ENCODE results near the gene H3-3A. TPM values are rescaled to one million over a fixed set of nuclear protein-coding genes. Genes with fewer than 3 reads are reported as not detected.

The H3-3A gene
- polyA plus RNA-seq, 1 of the 3 experiments (the other 2 are of a cell fraction): 315 TPM

DNA sequence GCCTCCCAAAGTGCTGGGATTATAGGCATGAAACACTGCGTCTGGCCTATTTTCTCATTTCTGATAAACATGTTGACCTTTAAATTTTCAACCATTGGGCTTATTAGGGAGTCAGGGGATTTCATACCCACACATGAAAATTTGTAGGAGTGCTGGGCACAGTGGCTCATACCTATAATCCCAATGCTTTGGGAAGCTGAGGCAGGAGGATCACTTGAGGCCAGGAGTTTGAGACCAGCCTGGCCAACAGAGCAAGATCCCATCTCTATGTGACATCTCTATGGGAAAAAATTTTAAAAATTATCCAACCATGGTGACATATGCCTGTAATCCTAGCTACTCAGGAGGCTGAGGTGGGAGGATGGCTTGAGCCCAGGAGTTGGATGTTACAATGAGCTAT lies 10.5 kb upstream of the H3-3A start:
- Histone ChIP-seq H3K9me2 (no peaks in the 10 kb centered on the region), H4K20me1 (ENCODE audit: insufficient read depth) (no peaks in the 10 kb centered on the region), H3K4me1 (ENCODE audit: control insufficient read depth in 1 of 2, insufficient read depth in 2 of 2, low read depth in 1 of 2, low read length in 1 of 2) (no peaks in the 10 kb centered on the region), H3K9me3 (no peaks in the 10 kb centered on the region), H3K27ac (ENCODE audit: low read depth in 2 of 2, low read length in 1 of 2) (no peak overlapping the region), H2AFZ (ENCODE audit: low read depth) (no peak overlapping the region), H3K4me3 (ENCODE audit: low read depth in 2 of 2, low read length in 1 of 2) (no peak overlapping the region), H3K4me2 (no peak overlapping the region), H3K9ac (no peak overlapping the region), H3K79me2 (ENCODE audit: insufficient read depth) (no peaks in the 10 kb centered on the region), H3K27me3 (ENCODE audit: insufficient read depth) (no peaks in the 10 kb centered on the region), H3K36me3 (replicated peaks in 1 of 2; ENCODE audit: control insufficient read depth in 1 of 2, insufficient read depth in 2 of 2, low read length in 1 of 2) (peaks cover 0 to 3% of the 10 kb centered on the region in 2 experiments), H3F3A (replicated peaks; ENCODE audit: insufficient read depth) (no peaks in the 10 kb centered on the region)
- 100% methylated on average over 1 of the region's 1 CpG for WGBS (ENCODE audit: low lambda C conversion rate)
- TF ChIP-seq RCOR1 (IDR thresholded peaks at IDR 0.05; ENCODE audit: low read length) (no peak), MXI1 (IDR thresholded peaks at IDR 0.05; ENCODE audit: low read depth, low read length) (no peak), YY1 (IDR thresholded peaks at IDR 0.05; ENCODE audit: low read depth) (no peak), GABPA (IDR thresholded peaks at IDR 0.05; ENCODE audit: low read depth) (no peak), RXRA (IDR thresholded peaks at IDR 0.05; ENCODE audit: borderline replicate concordance, low read depth) (no peak), PBX3 (IDR thresholded peaks at IDR 0.05) (no peak), NRF1 (IDR thresholded peaks at IDR 0.05; ENCODE audit: low read depth, low read length) (no peak), NFIC (IDR thresholded peaks at IDR 0.05; ENCODE audit: borderline replicate concordance) (no peak), POLR2AphosphoS5 (IDR thresholded peaks at IDR 0.05; ENCODE audit: low read depth, low read length) (no peak), TEAD4 (IDR thresholded peaks at IDR 0.05; ENCODE audit: borderline replicate concordance, insufficient read depth) (no peak), SIN3A (IDR thresholded peaks at IDR 0.05; ENCODE audit: borderline replicate concordance, low read depth, low read length) (no peak), JUND (IDR thresholded peaks at IDR 0.05) (no peak), MAX (IDR thresholded peaks at IDR 0.05; ENCODE audit: low read depth) (no peak), FOXJ3 (CRISPR knock-in tag; IDR thresholded peaks at IDR 0.05) (no peak), MEF2A (IDR thresholded peaks at IDR 0.05; ENCODE audit: borderline replicate concordance, low read depth) (no peak)
- TF ChIP-seq, protein P1, sequence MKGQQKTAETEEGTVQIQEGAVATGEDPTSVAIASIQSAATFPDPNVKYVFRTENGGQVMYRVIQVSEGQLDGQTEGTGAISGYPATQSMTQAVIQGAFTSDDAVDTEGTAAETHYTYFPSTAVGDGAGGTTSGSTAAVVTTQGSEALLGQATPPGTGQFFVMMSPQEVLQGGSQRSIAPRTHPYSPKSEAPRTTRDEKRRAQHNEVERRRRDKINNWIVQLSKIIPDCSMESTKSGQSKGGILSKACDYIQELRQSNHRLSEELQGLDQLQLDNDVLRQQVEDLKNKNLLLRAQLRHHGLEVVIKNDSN (IDR thresholded peaks at IDR 0.05; ENCODE audit: borderline replicate concordance, low read depth): no peak
- CTCF ChIA-PET: interaction anchor here (1.0 to 2.1 kb wide), 4 partner anchors 10 to 64 kb away, joined by 3 to 6 read pairs (median 4); no protein-coding TSS in a partner anchor
- DNase-seq: no peak
- POLR2A ChIA-PET: no interaction called here

GRCh38 chr1:226054519-226055327 lies 7.8 kb upstream of the H3-3A start:
- Histone ChIP-seq H3K27ac (ENCODE audit: low read depth in 2 of 2, low read length in 1 of 2) (no peak overlapping the region), H3K79me2 (ENCODE audit: insufficient read depth) (no peaks in the 10 kb centered on the region), H3K9me3 (no peaks in the 10 kb centered on the region), H3K27me3 (ENCODE audit: insufficient read depth) (no peaks in the 10 kb centered on the region), H3K36me3 (replicated peaks in 1 of 2; ENCODE audit: control insufficient read depth in 1 of 2, insufficient read depth in 2 of 2, low read length in 1 of 2) (peaks cover 2 to 3% of the 10 kb centered on the region in 2 experiments), H3K4me3 (ENCODE audit: low read depth in 2 of 2, low read length in 1 of 2) (no peak overlapping the region), H2AFZ (ENCODE audit: low read depth) (no peak overlapping the region), H3K9me2 (no peaks in the 10 kb centered on the region), H3F3A (replicated peaks; ENCODE audit: insufficient read depth) (no peaks in the 10 kb centered on the region), H3K9ac (no peak overlapping the region), H3K4me2 (no peak overlapping the region), H4K20me1 (ENCODE audit: insufficient read depth) (no peaks in the 10 kb centered on the region), H3K4me1 (ENCODE audit: control insufficient read depth in 1 of 2, insufficient read depth in 2 of 2, low read depth in 1 of 2, low read length in 1 of 2) (no peaks in the 10 kb centered on the region; a peak in 1 of 4 replicates)
- WGBS (ENCODE audit: low lambda C conversion rate): 86% methylated on average over 6 of the region's 6 CpGs
- POLR2A ChIA-PET: no interaction called here
- TF ChIP-seq CTCF (IDR thresholded peaks at IDR 0.05) (no peak), CHD2 (IDR thresholded peaks at IDR 0.05; ENCODE audit: low read length, partially characterized antibody) (no peak), TEAD4 (IDR thresholded peaks at IDR 0.05; ENCODE audit: borderline replicate concordance, insufficient read depth) (no peak), TAF1 (IDR thresholded peaks at IDR 0.05; ENCODE audit: borderline replicate concordance, low read depth, low read length) (no peak), MAX (IDR thresholded peaks at IDR 0.05; ENCODE audit: low read depth) (no peak)
- DNase-seq: no peak
- CTCF ChIA-PET: interaction anchor here (0.8 to 2.6 kb wide), 3 partner anchors 10 to 71 kb away, joined by 3 to 11 read pairs (median 5); no protein-coding TSS in a partner anchor
